Stimulated activated CD4-positive, alpha-beta T cell treated with anti-CD3 and anti-CD28 coated beads, Interleukin-2, amount 100 ng/mL, for 4 hours (primary cell): ENCODE results near the gene ZSCAN1.

Experiments
- DNase-seq: peaks from one replicate; pipeline ENCODE4 v3.0.0-alpha.2; 2020; ENCODE audit warnings: low read depth

ZSCAN1 gene

DNA sequence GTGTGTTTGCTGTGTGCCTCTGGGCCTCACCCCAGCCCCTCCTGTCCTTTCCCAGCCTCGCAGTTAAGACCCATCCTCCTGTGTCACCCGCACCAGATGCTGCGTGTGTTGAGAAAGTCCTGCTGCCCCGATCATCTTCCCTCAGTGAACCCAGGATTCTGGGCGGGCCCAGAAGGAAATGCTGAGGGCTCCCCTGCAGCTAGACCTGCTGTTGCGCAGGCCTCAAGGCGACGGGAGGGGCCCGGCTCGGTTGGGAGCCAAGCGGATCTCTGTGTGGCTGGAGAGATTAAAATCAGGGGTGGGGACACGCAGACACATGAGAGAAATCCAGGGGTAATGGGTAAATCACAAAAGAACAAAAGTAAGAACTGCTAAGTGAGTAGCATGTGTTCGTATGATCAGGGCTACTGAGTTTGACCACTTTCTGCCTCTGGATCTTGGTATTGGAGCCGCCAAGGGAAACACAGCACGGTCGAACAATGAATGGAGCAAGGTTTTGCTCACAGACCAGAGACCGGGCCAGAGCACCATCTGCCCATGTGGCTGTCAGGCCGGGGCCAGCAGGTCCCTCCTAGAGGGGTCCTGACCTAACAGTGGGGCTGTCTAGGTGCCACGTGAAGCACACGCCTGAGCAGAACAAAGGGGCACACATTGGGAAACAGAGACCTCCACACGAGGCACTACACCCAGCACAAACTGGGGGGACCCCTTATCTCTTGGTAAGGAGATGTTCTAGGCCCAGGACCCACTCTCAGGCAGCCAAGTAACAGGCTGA, 7.1 kb downstream of the ZSCAN1 start:
- no peak for DNase-seq

DNA sequence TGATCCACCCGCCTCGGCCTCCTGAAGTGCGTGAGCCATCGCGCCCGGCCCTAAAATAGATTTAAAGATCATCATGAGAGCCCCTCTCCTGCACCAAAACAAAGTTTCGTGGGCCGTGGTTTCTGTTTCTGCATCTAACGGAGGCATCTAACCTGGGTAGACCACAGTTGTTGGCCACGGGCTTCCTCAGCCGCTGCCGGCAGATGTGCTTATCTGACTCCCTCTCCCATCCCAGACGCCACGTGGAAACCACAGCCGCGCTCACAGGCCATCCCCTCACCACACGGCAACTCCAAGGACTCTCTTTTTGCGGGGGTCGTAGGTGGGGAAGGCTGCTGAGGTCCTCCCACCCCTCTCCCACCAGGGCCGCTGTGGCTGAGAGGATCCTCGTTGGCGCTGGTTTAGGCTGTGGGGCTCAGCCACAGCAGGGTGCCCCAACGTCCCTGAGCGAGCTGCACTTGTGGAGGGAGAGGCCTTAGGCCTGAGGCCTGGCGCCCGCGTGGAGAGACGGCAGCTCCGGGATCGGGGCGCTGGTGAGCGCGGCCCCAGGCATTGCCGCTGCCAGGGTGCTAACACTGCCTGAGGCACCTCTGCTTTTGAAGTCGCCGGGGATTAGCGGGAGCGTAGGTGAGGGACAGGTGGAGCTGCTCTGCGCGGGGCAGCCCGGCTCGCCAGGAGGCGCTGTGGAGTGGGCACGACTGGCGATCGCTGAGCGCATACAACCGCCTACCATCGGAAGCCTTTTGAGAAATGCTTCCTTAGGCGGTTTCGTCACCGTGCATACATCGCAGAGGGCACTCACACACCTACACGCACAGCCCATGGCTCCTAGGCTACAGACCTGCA, 8.9 kb downstream of the ZSCAN1 start:
- no peak for DNase-seq

DNA sequence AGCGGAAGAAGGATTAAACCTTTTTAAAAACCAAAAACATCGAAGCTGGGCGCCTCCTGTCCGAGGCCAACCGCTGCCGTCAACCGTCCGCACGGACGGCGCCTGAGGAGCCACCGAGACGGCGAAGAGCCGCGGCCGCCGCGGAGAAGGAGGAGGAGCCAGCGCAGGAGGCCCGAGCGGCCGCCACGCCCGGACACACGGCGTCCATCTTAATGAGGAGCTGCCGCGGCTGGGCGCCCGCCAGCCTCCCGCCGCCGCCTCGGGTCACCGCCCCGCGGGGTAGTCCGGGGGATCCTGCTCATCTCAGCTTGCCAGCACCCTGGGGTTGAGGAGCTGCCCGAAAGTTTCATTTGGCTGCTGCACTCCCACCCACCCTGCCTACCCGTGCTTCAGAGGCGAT, 10.6 kb downstream of the ZSCAN1 start:
- DNase-seq, result no peak

DNA sequence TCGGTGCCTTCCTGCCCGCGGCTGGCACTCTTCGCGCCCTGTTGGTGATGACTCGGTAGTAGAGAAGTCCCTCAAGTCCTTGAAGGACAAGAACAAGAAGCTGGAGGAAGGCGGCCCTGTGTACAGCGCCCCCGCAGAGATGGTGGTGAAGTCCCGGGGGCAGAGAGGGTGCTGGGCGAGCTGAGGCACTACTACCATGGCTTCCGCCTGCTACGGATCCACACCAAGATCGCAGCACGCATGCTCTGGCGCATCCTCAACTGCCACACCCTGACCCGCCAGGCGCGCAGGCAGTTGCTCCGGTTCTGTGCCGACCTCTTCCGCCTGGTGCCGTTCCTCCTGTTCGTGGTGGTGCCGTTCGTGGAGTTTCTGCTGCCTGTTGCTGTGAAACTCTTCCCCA, 11.1 kb downstream of the ZSCAN1 start:
- DNase-seq, result no peak

DNA sequence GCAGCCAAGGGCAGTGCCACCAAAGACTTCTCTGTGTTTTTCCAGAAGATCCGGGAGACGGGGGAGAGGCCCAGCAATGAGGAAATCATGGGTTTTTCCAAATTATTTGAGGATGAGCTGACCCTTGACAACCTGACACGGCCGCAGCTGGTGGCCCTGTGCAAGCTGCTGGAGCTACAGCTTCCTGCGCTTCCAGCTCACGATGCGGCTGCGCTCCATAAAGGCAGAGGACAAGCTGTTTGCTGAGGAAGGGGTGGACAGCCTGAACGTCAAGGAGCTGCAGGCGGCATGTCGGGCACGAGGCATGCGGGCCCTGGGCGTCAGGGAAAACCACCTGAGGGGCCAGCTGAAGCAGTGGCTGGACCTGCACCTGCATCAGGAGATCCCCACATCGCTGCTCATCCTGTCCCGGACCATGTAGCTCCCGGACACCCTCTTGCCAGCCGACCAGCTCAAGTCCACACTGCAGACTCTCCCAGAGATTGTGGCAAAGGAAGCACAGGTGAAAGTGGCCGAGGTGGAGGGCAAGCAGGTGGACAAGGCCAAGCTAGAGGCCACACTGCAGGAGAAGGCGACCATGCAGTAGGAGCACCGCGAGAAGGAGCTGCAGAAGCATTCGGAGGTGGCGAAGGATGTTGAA, 11.7 kb downstream of the ZSCAN1 start:
- no peak for DNase-seq

- DNase-seq, result no peak
Measured at GRCh38 chr19:58046856-58047255, 13.0 kb downstream of the ZSCAN1 start.

GRCh38 chr19:58047672-58048071, 13.8 kb downstream of the ZSCAN1 start:
- no peak for DNase-seq

DNA sequence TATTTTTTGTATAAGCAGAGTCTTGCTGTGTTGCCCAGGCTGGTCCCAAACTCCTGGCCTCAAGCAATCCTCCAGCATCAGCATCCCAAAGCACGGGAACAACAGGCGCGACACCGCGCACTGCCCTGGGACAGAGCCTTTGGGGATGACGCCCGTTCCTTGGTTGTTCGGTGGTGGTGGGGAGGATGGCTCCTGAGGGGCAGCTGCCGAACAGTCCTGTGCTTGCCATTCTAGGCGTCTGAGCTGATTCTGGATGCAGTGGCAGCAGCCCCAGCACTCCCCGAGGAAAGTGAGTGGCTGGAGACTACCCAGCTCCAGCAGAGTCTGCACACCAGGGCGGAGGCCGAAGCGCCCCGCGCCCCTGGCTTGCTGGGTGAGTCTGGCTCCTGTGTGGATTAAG, 18.4 kb downstream of the ZSCAN1 start:
- DNase-seq, result no peak

DNA sequence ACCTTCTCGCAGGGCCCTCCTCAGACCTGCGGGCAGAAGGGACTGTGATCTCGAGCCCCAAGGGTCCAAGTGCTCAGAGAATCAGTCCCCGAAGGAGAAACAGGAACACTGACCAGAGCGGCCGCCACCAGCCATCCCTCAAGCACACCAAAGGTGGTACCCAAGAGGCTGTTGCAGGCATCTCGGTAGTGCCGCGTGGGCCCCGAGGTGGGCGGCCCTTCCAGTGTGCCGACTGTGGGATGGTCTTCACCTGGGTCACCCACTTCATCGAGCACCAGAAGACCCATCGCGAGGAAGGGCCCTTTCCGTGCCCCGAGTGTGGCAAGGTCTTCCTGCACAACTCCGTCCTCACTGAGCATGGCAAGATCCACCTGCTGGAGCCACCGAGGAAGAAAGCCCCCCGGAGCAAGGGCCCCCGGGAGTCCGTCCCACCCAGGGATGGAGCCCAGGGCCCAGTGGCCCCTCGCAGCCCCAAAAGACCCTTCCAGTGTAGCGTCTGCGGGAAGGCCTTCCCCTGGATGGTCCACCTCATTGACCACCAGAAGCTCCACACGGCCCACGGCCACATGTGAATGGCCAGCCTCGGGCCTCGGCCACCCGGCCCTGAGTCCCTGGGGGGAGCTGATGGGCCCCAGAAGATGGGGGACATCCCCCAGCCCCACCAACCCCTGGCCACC, 19.8 kb downstream of the ZSCAN1 start:
- no peak for DNase-seq

DNA sequence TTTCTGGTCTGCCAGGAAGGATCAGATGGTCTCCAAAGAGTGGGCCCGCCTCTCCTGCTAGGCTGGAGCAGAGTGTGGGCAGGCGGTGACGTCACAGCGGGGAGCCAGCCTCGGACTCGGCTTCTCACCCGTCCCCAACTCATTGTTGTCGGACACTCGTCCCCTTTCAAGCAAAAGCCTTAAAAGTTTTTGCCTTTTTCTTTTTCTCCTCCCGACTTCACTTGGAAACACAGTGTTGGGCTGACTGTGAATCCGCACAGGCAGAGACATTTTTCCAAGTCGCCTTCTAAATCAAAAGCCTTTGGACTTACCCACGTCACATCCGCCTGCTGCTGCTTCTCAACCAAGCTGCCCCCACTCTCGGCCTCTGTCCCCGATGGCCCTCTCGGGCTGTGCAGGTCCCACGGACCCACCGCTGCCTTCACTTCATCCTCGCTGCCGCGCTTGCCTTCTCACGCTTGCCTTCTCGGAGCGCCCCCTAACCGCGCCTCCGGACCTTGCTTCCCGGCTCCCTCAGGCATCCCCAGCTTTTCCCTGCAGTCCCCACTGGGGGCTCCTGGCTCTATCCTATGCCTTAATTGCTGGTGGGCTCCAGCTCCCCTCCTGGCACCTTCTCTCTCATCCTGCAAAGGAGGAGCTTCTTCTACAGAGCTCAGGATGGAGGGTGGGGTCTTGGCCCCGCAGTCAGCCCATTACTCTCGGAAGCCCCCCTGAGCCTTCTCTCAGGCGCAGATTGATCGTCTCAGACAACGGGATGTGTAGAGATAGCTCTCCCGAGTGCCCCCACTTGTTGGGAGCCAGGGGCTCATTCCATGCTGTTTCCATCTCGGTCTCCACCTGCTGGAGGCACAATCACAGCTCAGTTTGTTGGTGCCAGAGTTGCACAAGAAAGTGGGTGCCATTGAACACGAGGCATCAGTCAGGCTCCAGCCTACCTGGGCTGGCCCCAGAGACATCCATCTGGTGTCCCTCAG, 21.4 kb downstream of the ZSCAN1 start:
- DNase-seq, result no peak

DNA sequence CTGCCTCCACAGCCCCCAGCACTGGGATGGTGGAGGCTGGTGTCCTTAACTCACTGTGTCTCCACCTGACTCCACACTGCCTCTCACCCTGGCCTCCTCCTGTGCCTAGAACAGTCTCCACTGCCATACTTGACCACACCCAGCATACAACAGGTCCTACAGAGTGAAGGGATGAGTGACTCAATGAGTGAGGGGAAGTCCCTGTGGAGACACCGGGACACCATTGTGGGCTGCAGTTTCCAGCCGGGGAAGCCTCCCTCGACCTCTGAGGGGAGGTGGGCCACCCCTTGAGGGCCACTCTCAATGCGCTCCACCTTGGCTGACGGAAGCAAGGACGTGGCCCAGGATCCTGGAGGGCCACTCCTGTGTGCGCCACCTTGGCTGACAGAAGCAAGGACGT, 22.4 kb downstream of the ZSCAN1 start:
- no peak for DNase-seq

DNA sequence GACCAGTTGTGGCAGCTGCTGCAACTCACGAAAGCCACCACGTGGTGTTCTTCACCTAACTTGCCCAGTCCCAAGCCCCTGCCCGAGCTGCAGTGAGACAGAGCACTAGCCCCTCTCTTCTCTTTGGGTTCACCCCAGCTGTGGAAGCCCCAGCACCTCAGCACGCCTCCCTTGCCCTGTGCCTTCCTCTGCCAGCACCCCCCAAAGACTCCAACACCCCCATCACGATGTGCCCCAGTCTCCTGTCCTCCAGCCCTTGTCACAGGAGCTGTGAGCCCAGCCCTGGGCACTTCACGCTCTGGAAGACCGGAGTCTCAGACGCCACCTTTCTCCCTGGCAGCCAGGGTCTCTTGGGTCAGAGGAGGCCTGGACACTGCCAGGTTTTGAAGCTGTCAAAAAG, 23.0 kb downstream of the ZSCAN1 start:
- no peak for DNase-seq

- no peak for DNase-seq
Measured at GRCh38 chr19:58058467-58058866, 24.6 kb downstream of the ZSCAN1 start.

GRCh38 chr19:58059003-58059670, 25.3 kb downstream of the ZSCAN1 start, which contains the start of gene ZNF135:
TSS of gene ZNF135 (plus strand) at chr19:58059282. CDS start at chr19:58060003, 721 bp downstream.
- DNase-seq, result peak; percentile 49

- DNase-seq, result no peak
Measured at GRCh38 chr19:58059671-58060078, 25.9 kb downstream of the ZSCAN1 start.

DNA sequence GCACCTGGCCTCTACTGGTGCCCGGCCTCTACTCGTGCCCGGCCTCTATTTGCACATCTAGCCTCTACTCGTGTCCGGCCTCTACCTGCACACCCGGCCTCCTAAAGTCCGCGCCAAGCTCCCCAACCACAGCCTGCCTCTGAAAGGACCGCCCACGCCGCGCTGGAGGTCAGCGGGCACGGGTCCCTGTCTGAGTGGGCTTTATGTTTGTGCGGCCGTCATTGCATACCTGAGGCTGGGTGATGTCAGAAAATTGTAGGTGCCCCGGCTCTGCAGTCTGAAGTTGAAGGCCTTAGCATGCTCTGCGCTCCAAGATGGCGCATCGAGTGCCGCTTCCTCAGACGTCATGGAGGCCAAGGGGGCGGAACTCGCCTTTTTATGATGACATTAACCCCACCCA, 26.4 kb downstream of the ZSCAN1 start:
- no peak for DNase-seq

DNA sequence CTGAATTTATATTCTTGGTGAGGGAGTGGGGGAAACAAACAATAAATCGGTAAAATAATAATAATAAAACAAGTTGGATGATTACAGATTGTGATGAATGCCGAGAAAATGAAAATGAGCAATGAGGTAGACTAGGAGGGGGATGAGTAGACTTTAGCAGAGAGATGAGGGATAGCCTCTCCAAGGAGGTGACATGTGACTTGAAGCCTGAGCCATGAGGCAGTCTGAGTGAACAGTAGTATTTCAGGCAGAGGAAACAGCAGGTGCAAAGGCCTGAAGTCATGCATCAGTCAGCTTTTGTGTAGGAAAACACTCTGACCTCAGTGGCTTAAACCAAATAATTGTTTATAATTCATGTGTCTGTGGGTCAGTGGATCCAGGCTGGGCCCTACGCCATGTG, 29.9 kb downstream of the ZSCAN1 start:
- no peak for DNase-seq

DNA sequence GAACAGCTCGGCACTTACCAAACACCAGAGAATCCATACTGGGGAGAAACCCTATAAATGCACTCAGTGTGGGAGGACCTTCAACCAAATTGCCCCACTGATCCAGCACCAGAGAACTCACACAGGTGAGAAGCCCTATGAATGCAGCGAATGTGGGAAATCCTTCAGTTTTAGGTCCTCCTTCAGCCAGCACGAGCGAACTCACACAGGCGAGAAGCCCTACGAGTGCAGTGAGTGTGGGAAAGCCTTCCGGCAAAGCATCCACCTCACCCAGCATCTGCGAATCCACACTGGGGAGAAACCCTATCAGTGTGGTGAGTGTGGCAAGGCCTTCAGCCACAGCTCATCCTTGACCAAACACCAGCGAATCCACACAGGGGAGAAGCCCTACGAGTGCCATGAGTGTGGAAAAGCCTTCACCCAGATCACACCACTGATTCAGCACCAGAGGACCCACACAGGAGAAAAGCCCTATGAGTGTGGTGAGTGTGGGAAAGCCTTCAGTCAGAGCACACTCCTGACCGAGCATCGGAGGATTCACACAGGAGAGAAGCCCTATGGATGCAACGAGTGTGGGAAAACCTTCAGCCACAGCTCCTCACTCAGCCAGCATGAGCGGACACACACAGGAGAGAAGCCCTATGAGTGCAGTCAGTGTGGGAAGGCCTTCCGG, 33.6 kb downstream of the ZSCAN1 start:
- DNase-seq, result no peak

DNA sequence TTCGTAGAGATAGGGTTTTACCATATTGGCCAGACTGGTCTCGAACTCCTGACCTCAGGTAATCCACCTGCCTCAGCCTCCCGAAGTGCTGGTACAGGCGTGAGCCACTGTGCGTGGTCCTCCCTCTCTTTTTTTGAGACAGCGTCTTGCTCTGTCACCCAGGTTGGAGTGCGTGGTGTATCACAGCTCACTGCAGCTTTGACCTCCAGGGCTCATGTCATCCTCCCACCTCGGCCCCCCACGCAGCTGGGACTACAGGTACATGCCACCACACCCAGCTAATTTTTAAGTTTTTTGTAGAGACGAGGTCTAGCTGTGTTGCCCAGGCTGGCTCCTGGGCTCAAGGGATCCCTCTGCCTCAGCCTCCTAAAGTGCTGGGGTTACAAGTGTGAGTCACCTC, 46.0 kb downstream of the ZSCAN1 start:
- no peak for DNase-seq

DNA sequence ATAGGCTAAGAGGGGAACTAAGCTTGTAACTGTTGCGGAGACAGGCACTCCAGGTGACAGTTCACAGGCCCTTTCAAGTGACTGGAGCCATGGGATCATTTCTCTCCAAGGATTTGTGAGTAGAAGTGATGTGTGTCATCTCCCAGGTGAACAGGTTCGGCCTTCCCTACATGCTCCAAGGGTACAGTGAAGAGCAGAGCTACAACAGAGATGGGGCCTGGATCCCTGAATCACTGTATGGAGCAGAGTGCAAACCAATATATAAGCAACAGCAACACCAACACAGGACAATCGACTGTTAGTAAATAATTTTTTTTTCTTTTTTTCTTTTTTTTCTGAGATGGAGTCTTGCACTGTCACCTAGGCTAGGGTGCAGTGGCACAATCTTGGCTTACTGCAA, 49.2 kb downstream of the ZSCAN1 start:
- no peak for DNase-seq
